Liver (tissue), 3 donors: Measurements from ENCODE around the gene PLEKHA6.

Experiments used
- CTCF ChIP-seq: fragments of 150-350 bp; IDR thresholded peaks from 2 replicates; pipeline ENCODE4 v1.5.1; 2017; ENCODE audit warnings: improper control_type of control experiment, low read depth, low read length; ENCODE audit not compliant: missing input control
- EGR1 ChIP-seq, 2 donors: IDR thresholded peaks; 2 replicates each; pipeline ENCODE4 v1.6.1; 2016 to 2018; ENCODE audit warnings: antibody characterized with exemption in 2 of 2, low read depth in 2 of 2
- HNF4G ChIP-seq: IDR thresholded peaks from 2 replicates; pipeline ENCODE4 v1.6.1; 2016; ENCODE audit warnings: antibody characterized with exemption
- JUND ChIP-seq, 2 donors: IDR thresholded peaks; 2 replicates each; pipeline ENCODE4 v1.6.1; 2016; ENCODE audit warnings: antibody characterized with exemption in 2 of 2
- RAD21 ChIP-seq, 2 donors: IDR thresholded peaks; 2 replicates each; pipeline ENCODE4 v1.6.1; 2016; ENCODE audit warnings: antibody characterized with exemption in 2 of 2, mild to moderate bottlenecking in 2 of 2
- RXRA ChIP-seq, 2 donors: IDR thresholded peaks; 2 replicates each; pipeline ENCODE4 v1.6.1; 2017 to 2018; ENCODE audit warnings: antibody characterized with exemption in 2 of 2, mild to moderate bottlenecking in 1 of 2
- SP1 ChIP-seq: IDR thresholded peaks from 2 replicates; pipeline ENCODE4 v1.6.1; 2018; ENCODE audit warnings: antibody characterized with exemption, mild to moderate bottlenecking
- TAF1 ChIP-seq: conservative IDR thresholded peaks from 2 replicates; pipeline ENCODE4 v1.6.1; 2016; ENCODE audit warnings: antibody characterized with exemption, mild to moderate bottlenecking
- ZBTB33 ChIP-seq: IDR thresholded peaks from 2 replicates; pipeline ENCODE4 v1.6.1; 2016; ENCODE audit warnings: antibody characterized with exemption
- TF ChIP-seq, protein P1 (sequence below): IDR thresholded peaks from 2 replicates; pipeline ENCODE4 v1.6.1; 2016; ENCODE audit warnings: antibody characterized with exemption, mild to moderate bottlenecking
- donor health status: healthy.
- donor health status: healthy.

GRCh38 chr1:204242920-204243319 lies 116.8 kb downstream of the PLEKHA6 start:
- TF ChIP-seq, protein P1, sequence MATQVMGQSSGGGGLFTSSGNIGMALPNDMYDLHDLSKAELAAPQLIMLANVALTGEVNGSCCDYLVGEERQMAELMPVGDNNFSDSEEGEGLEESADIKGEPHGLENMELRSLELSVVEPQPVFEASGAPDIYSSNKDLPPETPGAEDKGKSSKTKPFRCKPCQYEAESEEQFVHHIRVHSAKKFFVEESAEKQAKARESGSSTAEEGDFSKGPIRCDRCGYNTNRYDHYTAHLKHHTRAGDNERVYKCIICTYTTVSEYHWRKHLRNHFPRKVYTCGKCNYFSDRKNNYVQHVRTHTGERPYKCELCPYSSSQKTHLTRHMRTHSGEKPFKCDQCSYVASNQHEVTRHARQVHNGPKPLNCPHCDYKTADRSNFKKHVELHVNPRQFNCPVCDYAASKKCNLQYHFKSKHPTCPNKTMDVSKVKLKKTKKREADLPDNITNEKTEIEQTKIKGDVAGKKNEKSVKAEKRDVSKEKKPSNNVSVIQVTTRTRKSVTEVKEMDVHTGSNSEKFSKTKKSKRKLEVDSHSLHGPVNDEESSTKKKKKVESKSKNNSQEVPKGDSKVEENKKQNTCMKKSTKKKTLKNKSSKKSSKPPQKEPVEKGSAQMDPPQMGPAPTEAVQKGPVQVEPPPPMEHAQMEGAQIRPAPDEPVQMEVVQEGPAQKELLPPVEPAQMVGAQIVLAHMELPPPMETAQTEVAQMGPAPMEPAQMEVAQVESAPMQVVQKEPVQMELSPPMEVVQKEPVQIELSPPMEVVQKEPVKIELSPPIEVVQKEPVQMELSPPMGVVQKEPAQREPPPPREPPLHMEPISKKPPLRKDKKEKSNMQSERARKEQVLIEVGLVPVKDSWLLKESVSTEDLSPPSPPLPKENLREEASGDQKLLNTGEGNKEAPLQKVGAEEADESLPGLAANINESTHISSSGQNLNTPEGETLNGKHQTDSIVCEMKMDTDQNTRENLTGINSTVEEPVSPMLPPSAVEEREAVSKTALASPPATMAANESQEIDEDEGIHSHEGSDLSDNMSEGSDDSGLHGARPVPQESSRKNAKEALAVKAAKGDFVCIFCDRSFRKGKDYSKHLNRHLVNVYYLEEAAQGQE, result no peak
- no peak for TF ChIP-seq CTCF
- no peak for TF ChIP-seq SP1
- no peak for TF ChIP-seq JUND (IDR thresholded peaks at IDR 0.05)
- no peak for TF ChIP-seq TAF1
- no peak for TF ChIP-seq HNF4G
- no peak for TF ChIP-seq EGR1 (IDR thresholded peaks at IDR 0.05; ENCODE audit: low read depth in 2 of 2)
- no peak for TF ChIP-seq RXRA (IDR thresholded peaks at IDR 0.05)
- no peak for TF ChIP-seq ZBTB33
- no peak for TF ChIP-seq RAD21 (IDR thresholded peaks at IDR 0.05)
